ACC112 (cell line): ENCODE measurements around the gene OR1F1.
"Not testable (repeated sequence)": the region's sequence is repeated elsewhere in the genome, so short reads cannot be mapped to it uniquely, and the experiment has no call there.

Experiments used
- H2AFZ ChIP-seq: fragments of 200-600 bp; sonication (generic); one replicate; pipeline ENCODE4 v1.6.0; 2017; ENCODE audit warnings: antibody characterized with exemption, low read length; ENCODE audit not compliant: unreplicated experiment
- H3K27ac ChIP-seq: fragments of 200-600 bp; sonication (generic); 2 replicates; pipeline ENCODE4 v1.5.1; 2014; ENCODE audit warnings: low read depth, mild to moderate bottlenecking, antibody characterized with exemption, low read length, moderate library complexity
- H3K27me3 ChIP-seq: fragments of 200-600 bp; sonication (generic); 2 replicates; pipeline ENCODE4 v1.6.1; 2014; ENCODE audit warnings: mild to moderate bottlenecking, antibody characterized with exemption, low read length, moderate library complexity, mixed read lengths; ENCODE audit not compliant: insufficient read depth
- H3K36me3 ChIP-seq: fragments of 200-600 bp; sonication (generic); 2 replicates; pipeline ENCODE4 v1.6.1; 2016; ENCODE audit warnings: mild to moderate bottlenecking, antibody characterized with exemption, low read length, moderate library complexity, mixed read lengths; ENCODE audit not compliant: insufficient read depth
- H3K4me1 ChIP-seq: fragments of 200-600 bp; sonication (generic); one replicate; pipeline ENCODE4 v1.6.1; 2016; ENCODE audit warnings: low read length, mixed read lengths; ENCODE audit not compliant: insufficient read depth, unreplicated experiment, control insufficient read depth
- H3K4me3 ChIP-seq: fragments of 200-600 bp; sonication (generic); 2 replicates; pipeline ENCODE4 v1.5.1; 2014; ENCODE audit warnings: mild to moderate bottlenecking, low read depth, low read length
- H3K79me2 ChIP-seq: fragments of 200-600 bp; sonication (generic); one replicate; pipeline ENCODE4 v1.6.0; 2016; ENCODE audit warnings: low read length; ENCODE audit not compliant: control insufficient read depth, unreplicated experiment, insufficient read depth

Gene OR1F1

DNA sequence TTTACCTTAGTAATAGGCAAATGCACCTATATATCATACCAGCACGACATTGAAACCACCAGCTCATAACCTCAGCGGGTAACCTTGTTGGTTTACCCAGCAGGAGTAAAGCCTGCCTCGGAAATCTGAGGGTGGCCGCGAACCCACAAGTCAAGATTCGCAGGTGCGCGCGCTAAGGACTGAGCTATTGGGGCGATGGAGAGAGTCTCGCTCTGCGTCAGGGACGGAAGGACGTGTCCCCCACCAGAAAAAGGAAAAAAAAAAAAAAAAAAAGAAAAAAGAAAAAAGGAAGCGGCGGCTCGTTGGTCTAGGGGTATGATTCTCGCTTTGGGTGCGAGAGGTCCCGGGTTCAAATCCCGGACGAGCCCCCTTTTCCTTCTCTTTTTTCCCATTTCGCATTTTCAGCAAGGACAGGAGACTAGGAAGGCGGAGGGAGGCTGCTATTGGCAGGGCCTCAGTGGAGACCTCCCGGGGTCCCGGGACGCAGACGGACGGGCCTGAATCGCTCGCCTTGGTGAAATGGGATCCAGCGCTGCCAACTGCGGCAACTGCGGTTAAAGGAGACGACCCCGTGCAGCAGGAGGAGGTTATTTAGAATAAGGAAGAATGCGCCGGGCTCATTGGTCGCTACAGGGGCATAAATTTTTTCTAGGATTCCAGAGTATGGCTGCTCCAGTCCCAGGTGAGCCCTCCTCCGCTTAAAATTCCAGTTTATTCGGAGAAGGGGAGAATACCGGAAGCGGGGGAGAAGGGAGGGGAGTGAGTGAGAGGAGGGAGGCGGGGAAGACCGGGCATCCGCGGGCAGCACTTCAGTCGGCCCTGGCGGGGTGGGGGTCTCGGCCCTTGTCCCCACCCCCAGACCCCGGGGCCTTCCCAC is at the start of gene OR1F1:
OR1F1 (plus strand) TSS at position 407 of the 877 bp plus-strand sequence.
- H3K4me1 ChIP-seq: no peaks in the 10 kb centered on the region
- peak within 1 kb of the TSS; percentile 82 for H3K4me3 ChIP-seq
- H3K27me3 ChIP-seq: no peaks in the 10 kb centered on the region
- H3K79me2 ChIP-seq: no peaks in the 10 kb centered on the region
- H2AFZ ChIP-seq: peak within 1 kb of the TSS; percentile 98
- no peaks in the 10 kb centered on the region for H3K36me3 ChIP-seq
- 0 out of 2 replicates have a peak within 1 kb of the TSS, but pooled peaks have one; percentile 8 for H3K27ac ChIP-seq

DNA sequence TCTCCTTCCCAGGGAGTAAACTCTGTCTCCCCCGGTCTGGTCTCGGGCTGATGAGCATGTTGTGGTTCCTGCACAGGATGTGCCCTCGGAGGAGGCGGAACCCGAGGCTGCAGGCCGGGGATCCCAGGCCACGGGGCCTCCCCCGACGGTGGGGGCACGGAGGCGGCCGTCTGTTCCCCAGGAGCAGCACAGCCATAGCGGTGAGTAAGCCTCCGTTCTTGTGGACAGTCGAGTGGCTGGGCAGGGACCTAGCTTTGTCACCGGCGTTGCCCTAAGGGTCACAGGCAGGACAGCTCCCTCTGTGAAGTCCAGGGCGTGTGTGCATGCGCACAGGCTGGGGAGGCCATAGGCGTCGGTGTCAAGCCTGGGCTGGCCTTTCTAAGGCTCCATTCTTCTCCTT is 49.7 kb upstream of the OR1F1 start:
- H3K4me3 ChIP-seq: no peak overlapping the region
- H3K79me2 ChIP-seq: peaks cover 26% of the 10 kb centered on the region
- H3K4me1 ChIP-seq: peaks cover 4% of the 10 kb centered on the region
- H3K36me3 ChIP-seq: no peaks in the 10 kb centered on the region
- H3K27me3 ChIP-seq: no peaks in the 10 kb centered on the region
- H2AFZ ChIP-seq: no peak overlapping the region
- H3K27ac ChIP-seq: no peak overlapping the region

DNA sequence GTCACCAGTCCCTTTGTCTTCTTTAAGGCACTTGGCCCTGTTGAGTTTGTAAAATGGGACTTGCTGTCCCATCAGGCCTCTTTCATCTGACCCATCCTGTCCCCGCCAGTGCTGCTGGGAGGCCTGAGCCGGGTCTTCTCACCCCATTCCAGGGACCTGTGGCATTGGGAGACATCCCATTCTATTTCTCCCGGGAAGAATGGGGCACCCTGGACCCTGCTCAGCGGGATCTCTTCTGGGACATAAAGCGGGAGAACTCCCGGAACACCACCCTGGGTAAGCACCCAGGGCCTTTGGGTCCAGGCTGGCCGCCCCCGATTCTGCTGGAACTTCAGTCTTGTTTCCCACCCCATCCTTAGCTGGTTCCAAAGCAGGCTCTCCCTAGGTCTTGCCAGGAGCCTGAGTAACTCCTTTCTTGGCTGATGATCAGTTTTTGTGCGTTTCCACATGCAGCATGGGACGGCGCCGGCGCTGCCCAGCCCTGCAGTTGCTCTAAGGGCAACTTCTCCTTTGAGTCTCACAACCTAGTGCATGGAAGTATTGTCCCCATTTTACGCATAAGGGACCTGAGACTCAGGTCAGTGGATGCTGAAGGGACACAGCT is 49.1 kb upstream of the OR1F1 start:
- Histone ChIP-seq H3K27me3 (no peaks in the 10 kb centered on the region), H3K27ac (no peak overlapping the region), H3K4me3 (no peak overlapping the region), H3K79me2 (peaks cover 22% of the 10 kb centered on the region), H3K36me3 (no peaks in the 10 kb centered on the region), H2AFZ (no peak overlapping the region), H3K4me1 (peaks cover 4% of the 10 kb centered on the region)

DNA sequence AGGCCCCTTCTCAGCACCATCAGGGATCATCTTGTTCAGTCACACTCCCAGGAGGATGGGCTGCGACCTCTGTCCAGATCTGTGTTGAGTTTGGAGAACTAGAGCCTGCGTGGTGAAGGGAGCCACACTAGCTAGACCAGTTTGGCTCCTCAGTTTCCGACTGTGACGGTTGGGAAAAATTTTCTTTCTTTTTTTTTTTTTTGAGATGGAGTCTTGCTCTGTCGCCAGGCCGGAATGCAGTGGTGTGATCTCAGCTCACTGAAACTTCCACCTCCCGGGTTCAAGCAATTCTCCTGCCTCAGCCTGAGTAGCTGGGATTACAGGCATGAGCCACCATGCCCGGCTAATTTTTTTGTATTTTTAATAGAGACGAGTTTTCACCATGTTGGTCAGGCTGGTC is 48.4 kb upstream of the OR1F1 start:
- H2AFZ ChIP-seq, H3K4me3 ChIP-seq, H3K4me1 ChIP-seq, H3K36me3 ChIP-seq, H3K27ac ChIP-seq, H3K27me3 ChIP-seq: not testable (repeated sequence)
- peaks cover 16% of the 10 kb centered on the region for H3K79me2 ChIP-seq

DNA sequence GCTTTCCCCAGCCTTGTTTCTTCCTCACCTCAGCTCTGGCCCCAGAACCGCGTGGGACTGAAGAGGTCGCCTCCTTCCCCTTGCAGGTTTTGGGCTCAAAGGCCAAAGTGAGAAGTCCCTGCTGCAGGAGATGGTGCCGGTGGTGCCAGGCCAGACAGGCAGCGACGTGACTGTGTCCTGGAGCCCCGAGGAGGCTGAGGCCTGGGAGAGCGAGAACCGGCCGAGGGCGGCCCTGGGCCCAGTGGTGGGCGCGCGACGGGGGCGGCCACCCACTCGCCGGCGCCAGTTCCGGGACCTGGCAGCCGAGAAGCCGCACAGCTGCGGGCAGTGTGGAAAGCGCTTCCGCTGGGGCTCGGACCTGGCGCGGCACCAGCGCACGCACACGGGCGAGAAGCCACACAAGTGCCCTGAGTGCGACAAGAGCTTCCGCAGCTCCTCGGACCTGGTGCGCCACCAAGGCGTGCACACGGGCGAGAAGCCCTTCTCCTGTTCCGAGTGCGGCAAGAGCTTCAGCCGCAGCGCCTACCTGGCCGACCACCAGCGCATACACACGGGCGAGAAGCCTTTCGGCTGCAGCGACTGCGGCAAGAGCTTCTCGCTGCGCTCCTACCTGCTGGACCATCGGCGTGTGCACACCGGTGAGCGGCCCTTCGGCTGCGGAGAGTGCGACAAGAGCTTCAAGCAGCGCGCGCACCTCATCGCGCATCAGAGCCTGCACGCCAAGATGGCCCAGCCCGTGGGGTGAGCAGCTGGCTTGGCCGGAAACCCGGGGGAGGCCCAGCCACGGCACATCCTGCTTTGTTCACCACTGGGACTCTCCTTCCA is 47.2 kb upstream of the OR1F1 start:
- no peaks in the 10 kb centered on the region for H3K36me3 ChIP-seq
- H3K79me2 ChIP-seq: peaks cover 9% of the 10 kb centered on the region
- no peak overlapping the region for H2AFZ ChIP-seq
- no peak overlapping the region for H3K27ac ChIP-seq
- H3K27me3 ChIP-seq: no peaks in the 10 kb centered on the region
- no peak overlapping the region for H3K4me3 ChIP-seq
- H3K4me1 ChIP-seq: peaks cover 4% of the 10 kb centered on the region

DNA sequence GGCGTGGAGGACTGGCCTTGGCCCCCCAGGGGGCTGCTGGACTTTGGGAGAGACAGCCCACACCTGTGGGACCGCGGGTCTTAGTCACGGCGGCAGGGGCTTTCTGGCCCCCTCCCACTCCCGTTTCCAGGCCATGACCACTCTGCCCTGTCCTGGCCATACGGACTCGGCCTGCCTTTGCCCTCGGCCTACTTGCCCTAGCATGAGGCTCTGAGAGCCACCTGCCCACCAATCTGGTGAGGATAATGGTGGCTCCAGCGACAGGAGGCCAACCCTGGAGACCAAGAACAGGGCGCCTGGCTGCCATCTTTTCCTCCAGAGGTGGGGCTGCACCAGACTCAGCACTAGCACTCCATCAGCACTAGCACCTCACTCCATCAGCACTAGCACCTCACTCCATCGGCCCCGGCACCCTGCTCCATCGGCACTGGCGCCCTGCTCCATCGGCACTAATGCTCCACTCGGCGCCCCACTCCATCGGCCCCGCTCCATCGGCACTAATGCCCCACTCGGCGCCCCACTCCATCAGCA is 46.2 kb upstream of the OR1F1 start:
- H3K27me3 ChIP-seq: no peaks in the 10 kb centered on the region
- no peak overlapping the region for H3K4me3 ChIP-seq
- no peaks in the 10 kb centered on the region for H3K4me1 ChIP-seq
- H2AFZ ChIP-seq: no peak overlapping the region
- no peak overlapping the region for H3K27ac ChIP-seq
- H3K36me3 ChIP-seq: no peaks in the 10 kb centered on the region
- peaks cover 5% of the 10 kb centered on the region for H3K79me2 ChIP-seq

DNA sequence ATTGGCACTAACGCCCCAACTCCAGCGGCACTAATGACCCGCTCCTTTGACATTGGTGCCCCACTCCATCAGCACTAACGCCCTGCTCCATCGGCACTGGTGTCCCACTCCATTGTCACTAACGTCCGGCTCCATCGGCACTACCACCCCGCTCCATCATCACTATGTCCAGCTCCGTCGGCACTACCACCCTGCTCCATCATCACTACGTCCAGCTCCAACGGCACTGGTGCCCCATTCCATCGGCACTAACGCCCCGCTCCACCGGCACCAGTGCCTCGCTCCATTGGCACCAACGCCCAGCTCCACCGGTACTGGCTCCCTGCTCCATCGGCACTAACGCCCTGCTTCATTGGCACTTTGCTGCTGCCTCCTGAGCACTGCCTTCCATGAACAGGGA is 45.7 kb upstream of the OR1F1 start:
- peaks cover 2% of the 10 kb centered on the region for H3K79me2 ChIP-seq
- H3K27me3 ChIP-seq: no peaks in the 10 kb centered on the region
- no peaks in the 10 kb centered on the region for H3K36me3 ChIP-seq
- H2AFZ ChIP-seq: no peak overlapping the region
- no peak overlapping the region for H3K27ac ChIP-seq
- H3K4me3 ChIP-seq: no peak overlapping the region
- no peaks in the 10 kb centered on the region for H3K4me1 ChIP-seq

DNA sequence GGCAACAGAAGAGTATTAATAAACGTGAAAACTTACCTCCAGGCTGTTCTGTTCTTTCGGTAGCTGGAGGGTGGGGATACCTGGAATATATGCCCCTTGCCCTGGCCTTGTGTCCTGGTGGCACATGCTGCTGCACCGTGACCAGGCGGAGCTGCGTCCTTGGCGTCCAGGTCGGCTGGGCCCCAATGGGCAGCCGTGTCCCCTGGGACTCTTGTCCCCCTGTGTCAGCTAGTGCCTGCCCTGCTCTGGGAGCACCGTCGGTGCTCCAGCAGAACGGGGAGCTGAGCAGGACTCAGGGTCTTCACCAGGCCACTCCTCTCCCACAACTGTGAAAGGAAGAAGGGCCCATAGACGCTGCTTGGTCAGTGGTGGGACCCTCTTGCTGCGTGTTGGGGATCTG is 45.2 kb upstream of the OR1F1 start:
- no peak overlapping the region for H3K27ac ChIP-seq
- H3K27me3 ChIP-seq: no peaks in the 10 kb centered on the region
- H2AFZ ChIP-seq: no peak overlapping the region
- no peak overlapping the region for H3K4me3 ChIP-seq
- H3K4me1 ChIP-seq: no peaks in the 10 kb centered on the region
- no peaks in the 10 kb centered on the region for H3K79me2 ChIP-seq
- H3K36me3 ChIP-seq: no peaks in the 10 kb centered on the region

DNA sequence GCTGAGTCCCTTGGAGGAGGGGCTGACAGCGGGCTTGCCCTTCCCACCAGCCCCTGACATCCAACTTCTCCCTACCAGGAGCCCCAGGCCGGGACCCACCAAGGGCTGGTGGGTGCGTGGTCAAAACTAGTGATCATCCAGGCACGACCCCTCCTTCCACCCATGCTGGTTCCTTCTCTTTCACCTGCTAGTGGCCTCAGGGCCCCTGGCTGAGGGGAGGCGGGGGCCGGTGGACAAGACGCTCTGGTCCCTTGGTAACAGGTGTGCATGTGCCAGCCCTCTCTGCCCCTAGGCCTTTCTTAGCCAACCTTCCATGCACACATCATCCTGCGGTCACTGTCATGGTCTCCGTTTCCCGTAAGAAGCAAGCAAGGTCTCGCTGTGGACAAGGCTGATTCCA is 44.8 kb upstream of the OR1F1 start:
- H3K27ac ChIP-seq: no peak overlapping the region

DNA sequence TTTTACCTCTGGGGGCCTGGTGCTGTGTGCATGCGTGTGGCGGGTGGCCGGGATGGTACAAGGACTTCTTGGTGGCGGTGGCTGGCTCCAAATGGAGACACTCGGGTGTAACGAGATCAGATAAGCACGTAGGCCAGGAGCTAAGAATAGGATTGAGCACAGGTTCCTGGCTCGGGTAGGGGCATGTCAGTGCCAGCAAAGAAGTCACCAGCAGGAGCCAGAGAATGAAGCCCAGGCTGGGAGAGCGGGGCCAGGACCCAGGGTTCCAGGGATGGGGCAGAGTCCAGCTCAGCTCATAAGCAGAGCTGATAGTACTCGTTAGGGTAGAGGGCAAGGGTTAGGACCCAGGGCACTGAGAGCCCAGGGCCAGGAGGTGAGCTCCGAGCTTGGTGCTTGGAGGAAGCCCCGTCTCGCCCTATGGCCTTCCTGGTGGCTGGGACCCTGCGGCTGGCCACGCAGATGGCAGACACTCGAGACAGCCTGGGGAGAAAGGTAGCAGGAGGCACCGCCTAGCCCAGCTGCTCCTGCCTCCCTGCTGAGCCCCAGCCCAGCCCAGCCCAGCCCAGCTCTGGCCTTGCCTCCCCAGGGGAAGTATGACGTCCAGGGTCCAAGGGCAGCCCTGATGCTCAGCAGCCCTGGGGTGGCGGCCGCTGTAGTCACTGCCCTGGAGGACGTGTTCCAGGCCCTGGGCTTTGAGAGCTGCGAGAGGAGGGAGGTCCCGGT is 44.2 kb upstream of the OR1F1 start:
- Histone ChIP-seq H3K4me1 (no peaks in the 10 kb centered on the region), H3K27me3 (no peaks in the 10 kb centered on the region), H3K79me2 (no peaks in the 10 kb centered on the region), H2AFZ (no peak overlapping the region), H3K27ac (no peak overlapping the region), H3K36me3 (no peaks in the 10 kb centered on the region), H3K4me3 (no peak overlapping the region)

More for the DNA sequence above, 44.8 kb upstream of the OR1F1 start:
- H3K36me3 ChIP-seq: no peaks in the 10 kb centered on the region
- H2AFZ ChIP-seq: no peak overlapping the region
- no peaks in the 10 kb centered on the region for H3K79me2 ChIP-seq
- no peaks in the 10 kb centered on the region for H3K27me3 ChIP-seq
- H3K4me3 ChIP-seq: no peak overlapping the region
- H3K4me1 ChIP-seq: no peaks in the 10 kb centered on the region
